GM11168 (cell line): ENCODE results near the gene FOXO3.

Experiments
- in situ Hi-C: fragments of 300-500 bp; cut with MboI; formaldehyde crosslinking; loops from one replicate; pipeline ENCODE4 v1.12.0; 2022; ENCODE audit warnings: low sequenced_read_pairs; ENCODE audit not compliant: unreplicated experiment

The FOXO3 gene

DNA sequence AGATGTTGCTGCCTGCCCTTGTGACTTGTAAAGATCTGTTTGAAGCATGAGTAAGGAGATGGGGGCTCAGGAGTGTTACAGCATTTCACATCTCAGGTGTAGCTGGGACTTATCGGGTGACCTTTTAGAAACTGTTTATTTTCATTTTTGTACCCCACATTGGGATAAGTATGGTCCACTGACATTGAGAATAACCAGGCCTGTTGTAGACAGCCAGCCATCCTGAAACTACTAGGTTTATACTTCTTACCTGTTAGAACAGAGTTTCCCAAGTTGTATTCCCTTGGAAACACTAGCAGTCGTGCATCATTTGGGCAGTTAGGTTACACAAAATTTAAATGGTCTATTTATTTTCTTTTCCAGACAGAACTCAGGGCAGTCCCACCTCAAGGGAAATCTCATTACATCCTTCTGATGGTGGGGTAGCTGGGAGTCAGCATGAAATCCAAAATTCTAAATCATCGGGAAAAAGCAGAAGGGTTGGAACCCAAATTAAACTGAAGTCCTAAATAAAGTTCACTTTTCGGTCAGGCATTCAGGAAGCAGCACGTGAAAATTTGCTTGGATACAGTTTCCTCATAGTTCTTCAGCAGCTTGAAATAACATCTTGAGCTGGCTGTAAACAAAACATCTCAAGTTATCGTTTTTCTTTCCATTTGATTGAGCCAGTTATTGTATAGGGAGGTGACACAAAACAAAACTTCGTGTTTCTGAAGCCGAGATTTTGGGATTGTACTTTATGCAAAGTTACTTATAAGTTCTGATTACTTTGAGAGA is 30.5 kb downstream of the FOXO3 start:
- in situ Hi-C loops, result no loop called here

DNA sequence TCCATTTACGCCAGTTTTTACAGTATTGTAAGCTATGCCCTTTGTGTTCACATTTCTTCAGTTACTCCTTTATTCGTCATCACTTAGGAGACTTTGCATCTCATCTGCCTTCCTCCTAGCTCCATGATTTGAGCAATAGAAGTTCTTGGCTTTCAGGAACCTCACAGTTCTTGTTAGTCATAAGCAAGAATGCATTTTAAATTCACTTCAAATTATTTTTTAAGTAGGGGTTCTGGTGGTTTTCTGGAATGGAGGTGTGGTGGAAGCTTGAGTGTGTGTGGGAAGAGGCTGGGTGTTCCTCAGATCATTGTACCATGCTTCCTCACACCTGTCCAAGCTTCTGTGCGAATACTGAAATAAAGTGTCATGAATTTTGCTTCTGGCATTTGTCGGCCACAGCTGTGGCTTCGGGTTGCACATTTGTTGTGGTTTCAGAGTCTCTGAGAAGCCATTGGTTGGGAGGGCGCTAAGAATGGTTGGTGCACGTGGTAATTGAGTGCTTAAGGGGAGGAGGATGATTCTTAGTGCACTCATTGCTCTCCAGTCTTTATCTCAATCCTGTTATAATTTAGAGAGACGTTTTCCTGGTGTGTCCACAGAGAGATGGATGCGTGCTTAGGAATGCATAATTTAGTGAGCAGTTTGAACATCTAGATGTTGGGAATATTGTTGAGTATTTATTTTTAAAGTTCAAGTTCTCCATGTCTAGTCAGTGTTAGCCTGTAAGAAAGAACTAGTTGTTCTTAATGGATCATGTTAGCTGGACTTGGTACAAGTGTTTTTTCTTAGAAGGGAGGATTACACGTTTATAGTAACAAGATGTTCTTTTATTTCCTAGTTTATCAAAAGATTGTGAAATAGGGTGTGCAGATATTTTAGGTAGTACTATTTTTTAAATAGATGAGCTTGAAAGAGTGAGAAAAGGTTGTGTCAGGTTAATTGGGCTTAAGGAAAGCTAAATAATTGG is 31.9 kb downstream of the FOXO3 start:
- in situ Hi-C loops, result no loop called here

GRCh38 chr6:108594151-108594550 is 33.4 kb downstream of the FOXO3 start:
- in situ Hi-C loops, result no loop called here

GRCh38 chr6:108594640-108595039 is 33.9 kb downstream of the FOXO3 start:
- in situ Hi-C loops, result no loop called here

DNA sequence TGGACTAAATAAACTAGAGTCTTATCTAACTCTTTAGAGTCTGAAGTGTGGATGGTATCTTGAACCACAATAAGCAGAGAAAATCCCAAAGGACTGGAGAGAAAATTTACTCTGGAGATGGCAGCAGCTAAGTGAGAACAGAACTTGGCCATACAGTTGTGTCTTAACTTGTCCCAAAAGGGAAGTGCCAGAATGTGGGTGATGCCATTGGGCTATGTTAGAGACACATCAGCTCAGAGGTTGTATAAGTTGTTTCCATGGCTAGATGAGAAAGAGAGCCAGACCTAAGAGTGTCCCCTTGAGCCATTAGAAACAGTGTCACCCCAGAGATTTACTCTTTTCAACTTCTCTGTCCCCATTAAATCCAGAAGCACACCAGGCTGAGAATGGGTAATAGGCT is 36.2 kb downstream of the FOXO3 start:
- in situ Hi-C loops, result no loop called here

- in situ Hi-C loops, result no loop called here
Measured at GRCh38 chr6:108597572-108598304, 37.0 kb downstream of the FOXO3 start.

GRCh38 chr6:108598305-108598863 is 37.7 kb downstream of the FOXO3 start:
- in situ Hi-C loops, result no loop called here

DNA sequence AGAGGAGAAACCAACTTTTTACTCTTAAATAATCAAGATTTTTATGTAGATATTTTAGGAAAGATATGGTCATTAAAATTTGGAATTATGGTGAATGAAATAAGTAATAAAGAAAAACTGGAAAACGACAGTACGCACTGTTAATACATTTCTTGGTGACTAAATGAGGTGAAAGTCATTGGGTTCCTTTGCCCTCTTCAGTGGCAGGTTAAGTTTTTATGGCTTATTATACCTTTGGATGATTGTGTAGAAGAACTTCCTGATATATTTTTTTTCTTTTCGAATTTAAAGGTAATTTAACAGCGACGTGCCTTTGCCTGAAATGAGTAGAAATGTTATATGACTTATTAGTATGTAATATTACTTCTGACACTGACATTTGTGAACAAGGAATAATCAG is 43.4 kb downstream of the FOXO3 start:
- in situ Hi-C loops, result no loop called here

GRCh38 chr6:108606250-108606690 is 45.6 kb downstream of the FOXO3 start:
- in situ Hi-C loops, result no loop called here

- in situ Hi-C loops, result no loop called here
Measured at GRCh38 chr6:108608453-108609275, 47.9 kb downstream of the FOXO3 start.

DNA sequence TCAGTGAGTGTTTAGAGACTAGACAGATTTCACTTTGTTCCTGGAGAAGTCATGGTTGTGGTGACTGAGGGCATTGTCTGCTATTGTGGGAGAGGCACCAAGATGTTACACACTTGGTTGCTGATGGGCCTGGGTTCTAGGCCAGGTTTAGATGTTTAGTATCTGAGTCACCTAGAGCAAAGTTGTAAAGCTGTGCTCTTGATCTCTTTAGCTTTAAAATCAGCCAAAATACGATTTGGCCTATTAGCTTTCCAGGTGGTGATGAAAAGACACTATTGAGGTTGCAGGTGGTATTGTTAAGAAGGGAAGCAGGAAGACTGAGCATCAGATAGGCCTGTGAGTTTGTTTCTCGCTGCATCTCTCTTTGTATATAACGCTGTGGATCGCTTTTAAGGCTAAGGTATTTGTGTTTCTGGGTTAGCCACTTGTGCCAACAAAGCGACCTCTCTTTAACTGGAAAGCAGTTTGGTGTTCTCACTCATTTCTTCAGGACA is 48.6 kb downstream of the FOXO3 start:
- in situ Hi-C loops, result no loop called here

DNA sequence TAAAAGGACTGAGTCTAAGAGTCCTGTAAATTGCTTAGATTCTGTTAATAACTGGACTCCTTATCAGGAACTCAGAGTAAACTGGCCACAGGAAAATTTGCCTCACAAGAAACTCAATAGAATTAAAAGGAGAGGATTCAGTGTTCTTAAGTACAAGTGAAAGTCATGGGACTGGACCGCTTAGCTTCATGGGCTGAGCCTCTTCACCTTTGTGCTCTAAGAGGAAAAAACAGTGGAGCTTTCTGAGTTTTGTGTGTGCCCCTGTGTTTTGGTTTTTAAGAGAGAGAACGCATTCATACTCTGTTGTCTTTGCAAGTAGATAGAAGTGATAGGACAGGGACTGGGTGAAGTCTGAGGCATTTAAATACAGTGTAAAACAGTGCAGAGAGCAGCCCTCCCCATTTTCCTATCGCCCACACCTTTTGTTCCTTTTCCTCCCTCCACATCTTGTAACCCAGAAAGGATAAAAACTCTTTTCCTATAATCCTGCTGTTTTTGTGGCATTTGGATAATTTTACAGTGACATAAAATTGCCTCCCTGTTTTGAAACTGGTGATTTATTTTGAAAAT is 49.6 kb downstream of the FOXO3 start:
- in situ Hi-C loops, result no loop called here

- in situ Hi-C loops, result no loop called here
Measured at GRCh38 chr6:108610957-108611586, 50.4 kb downstream of the FOXO3 start.

DNA sequence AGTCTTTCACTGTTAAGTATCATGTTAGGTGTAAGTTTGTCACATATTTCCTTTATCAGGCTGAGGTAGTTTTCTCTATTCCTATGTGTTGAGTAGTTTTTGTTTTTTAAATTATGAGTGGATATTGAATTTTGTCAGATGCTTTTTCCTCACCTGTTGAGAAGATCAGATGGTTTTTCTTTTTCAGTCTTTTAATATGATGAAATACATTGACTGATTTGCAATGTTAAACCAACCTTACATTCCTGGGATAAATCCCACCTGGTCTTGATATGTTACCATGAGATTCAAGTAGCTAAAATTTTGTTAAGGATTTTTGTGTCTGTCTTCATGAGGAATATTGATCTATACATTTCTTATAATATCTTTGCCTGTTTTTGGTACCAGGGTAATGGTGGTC is 52.1 kb downstream of the FOXO3 start:
- in situ Hi-C loops, result no loop called here

- in situ Hi-C loops, result no loop called here
Measured at GRCh38 chr6:108616544-108616943, 55.8 kb downstream of the FOXO3 start.

- in situ Hi-C loops, result no loop called here
Measured at GRCh38 chr6:108616973-108617372, 56.3 kb downstream of the FOXO3 start.

DNA sequence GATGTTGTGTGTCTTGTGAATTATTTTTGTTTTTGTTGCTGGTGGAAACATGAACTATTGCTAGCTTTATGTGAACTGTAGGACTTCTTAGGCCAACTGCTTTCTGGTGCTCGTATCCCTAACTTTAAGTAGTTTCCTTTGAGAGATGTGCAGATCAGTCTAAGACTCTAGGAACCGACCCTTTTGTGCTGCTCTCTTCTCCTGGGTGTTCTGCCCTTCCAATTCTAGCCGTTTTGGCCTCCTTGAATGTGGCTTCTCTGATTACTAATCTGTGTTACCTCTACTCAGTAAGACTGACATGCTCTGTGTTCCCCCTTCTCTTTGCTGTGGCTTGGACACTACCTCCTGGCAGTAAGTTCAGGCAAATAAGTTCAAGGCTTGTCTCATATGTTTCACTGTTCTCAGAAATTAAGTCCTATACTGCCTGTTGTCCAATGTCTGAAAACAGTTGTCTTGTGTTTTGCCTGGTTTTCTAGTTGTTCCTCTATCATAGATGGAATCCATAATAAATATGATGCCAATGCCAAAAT is 58.0 kb downstream of the FOXO3 start:
- in situ Hi-C loops, result no loop called here
